Astrocyte (in vitro differentiated cells and primary cell): ENCODE data around the gene NRP1.

Experiments used
- EZH2 ChIP-seq: IDR thresholded peaks from 2 replicates; pipeline ENCODE4 v1.6.1; 2012; ENCODE audit warnings: mild to moderate bottlenecking, low read length, inconsistent platforms; ENCODE audit not compliant: insufficient read depth
- TF ChIP-seq, protein P1 (sequence below): IDR thresholded peaks from 2 replicates; pipeline ENCODE4 v1.5.1; 2011; ENCODE audit warnings: low read depth, mild to moderate bottlenecking, inconsistent platforms, low read length, moderate library complexity; ENCODE audit not compliant: insufficient read depth

DNA sequence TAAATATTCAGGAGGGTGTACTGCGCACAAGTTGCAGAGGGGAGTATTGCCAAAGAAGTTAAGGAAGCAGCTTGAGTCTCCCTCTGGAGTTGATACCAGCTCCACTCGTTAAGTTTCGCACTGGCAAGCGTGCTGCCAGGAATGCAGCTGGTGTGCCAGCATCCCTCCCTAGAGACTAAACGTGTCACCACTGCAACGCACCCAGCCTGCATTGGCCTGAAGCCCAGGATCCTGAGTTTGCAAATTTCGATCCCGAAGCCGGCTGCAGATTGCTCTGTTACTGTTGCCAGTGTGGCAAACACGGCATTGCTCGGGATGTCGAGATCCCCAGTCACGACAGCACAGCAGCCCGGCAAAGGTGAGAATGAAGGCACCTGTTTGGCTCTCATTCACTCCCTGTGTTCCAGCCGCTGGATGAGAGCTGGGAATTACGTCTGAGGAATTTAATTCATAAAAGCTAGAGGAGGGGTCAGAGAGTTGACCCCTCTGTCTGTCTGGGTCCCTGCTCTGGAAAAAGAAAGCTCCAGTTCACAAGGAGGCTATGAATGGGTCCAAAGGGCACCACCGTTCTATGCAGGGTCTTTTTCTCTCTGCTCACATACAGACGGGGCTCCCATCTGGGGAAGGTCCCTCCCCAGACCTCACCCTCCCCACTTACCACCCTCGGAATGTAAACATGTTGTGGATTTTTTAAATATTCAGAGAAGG lies 61.0 kb downstream of the NRP1 start:
- TF ChIP-seq, protein P1, sequence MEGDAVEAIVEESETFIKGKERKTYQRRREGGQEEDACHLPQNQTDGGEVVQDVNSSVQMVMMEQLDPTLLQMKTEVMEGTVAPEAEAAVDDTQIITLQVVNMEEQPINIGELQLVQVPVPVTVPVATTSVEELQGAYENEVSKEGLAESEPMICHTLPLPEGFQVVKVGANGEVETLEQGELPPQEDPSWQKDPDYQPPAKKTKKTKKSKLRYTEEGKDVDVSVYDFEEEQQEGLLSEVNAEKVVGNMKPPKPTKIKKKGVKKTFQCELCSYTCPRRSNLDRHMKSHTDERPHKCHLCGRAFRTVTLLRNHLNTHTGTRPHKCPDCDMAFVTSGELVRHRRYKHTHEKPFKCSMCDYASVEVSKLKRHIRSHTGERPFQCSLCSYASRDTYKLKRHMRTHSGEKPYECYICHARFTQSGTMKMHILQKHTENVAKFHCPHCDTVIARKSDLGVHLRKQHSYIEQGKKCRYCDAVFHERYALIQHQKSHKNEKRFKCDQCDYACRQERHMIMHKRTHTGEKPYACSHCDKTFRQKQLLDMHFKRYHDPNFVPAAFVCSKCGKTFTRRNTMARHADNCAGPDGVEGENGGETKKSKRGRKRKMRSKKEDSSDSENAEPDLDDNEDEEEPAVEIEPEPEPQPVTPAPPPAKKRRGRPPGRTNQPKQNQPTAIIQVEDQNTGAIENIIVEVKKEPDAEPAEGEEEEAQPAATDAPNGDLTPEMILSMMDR: no peak
- TF ChIP-seq EZH2: no peak
